ENCODE results near the gene AP1AR.

GRCh38 chr4:112252234-112252633 is 20.6 kb downstream of the AP1AR start:
- TF ChIP-seq POLR2A (IDR thresholded peaks at IDR 0.05; ENCODE audit: low read length) (no peak), GATA1 (IDR thresholded peaks at IDR 0.05; ENCODE audit: low read depth, low read length) (no peak)

All from erythroblast (primary cell).